Cardiac muscle cell (in vitro differentiated cells and primary cell): Measurements from ENCODE around the gene RPS19. TPM values are rescaled to one million over a fixed set of nuclear protein-coding genes. Genes with fewer than 3 reads are reported as not detected.

Experiments used
- DNase-seq, 2 donors: peaks; one replicate each; pipeline versions ENCODE4 v3.0.0 to v3.0.0-alpha.2; 2010 to 2017; ENCODE audit warnings: low read depth in 1 of 2, low spot score in 1 of 2
- H3K27ac ChIP-seq: fragments of 200-600 bp; sonication (generic); 2 replicates; pipeline ENCODE4 v1.5.1; 2016
- H3K27me3 ChIP-seq: fragments of 200-600 bp; sonication (generic); 2 replicates; pipeline ENCODE4 v1.6.0; 2016; ENCODE audit warnings: control low read depth
- H3K36me3 ChIP-seq: fragments of 200-600 bp; sonication (generic); 2 replicates; pipeline ENCODE4 v1.5.1; 2016; ENCODE audit warnings: control low read depth
- H3K4me1 ChIP-seq: fragments of 200-600 bp; sonication (generic); 2 replicates; pipeline ENCODE4 v1.8.1; 2017; ENCODE audit warnings: low read depth, mild to moderate bottlenecking, mixed run types
- H3K4me3 ChIP-seq: fragments of 200-600 bp; sonication (generic); 2 replicates; pipeline ENCODE4 v1.5.1; 2016; ENCODE audit warnings: mild to moderate bottlenecking
- H3K9me3 ChIP-seq: fragments of 200-600 bp; sonication (generic); 2 replicates; pipeline ENCODE4 v1.5.1; 2017; ENCODE audit warnings: low read depth, mild to moderate bottlenecking, control low read depth
- polyA plus RNA-seq: library from polyadenylated mRNA; unstranded; fragments of >200 nt; fragmentation: Nextera tagmentation; extraction: Ambion mirVana; gene quantifications from 2 replicates; pipeline ENCODE4 v1.2.1, GENCODE V29; 2016
- total RNA-seq: library from RNA; depleted of rRNA; stranded (reverse); fragments of >200 nt; gene quantifications from 2 replicates; pipeline ENCODE4 v1.2.3, GENCODE V29; 2016
- TF ChIP-seq, protein P1 (sequence below): IDR thresholded peaks from 2 replicates; pipeline ENCODE4 v1.5.1; 2012; ENCODE audit warnings: low read depth, mild to moderate bottlenecking, low read length

The RPS19 gene
- total and polyA plus RNA-seq, 2 experiments from 2014 or later, result 1,323 to 1,651 TPM

DNA sequence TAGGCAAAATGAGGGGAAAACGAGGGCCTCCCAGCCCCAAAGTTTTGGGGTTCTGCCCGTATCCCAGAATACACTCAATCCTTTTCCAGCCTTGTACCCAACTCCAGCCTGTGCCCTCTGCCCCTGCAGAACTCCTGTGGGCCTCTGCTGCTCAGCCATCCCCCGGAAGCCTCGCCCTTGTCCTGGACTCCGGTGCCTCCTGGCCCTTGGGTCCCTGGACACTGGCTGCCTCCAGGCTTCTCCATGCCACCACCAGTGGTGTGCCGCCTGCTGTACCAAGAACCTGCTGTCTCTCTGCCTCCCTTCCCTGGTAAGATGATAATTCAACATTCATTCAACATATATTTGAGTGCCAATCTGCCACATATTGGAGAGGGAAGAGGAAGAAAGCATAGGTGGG is 11.4 kb upstream of the RPS19 start:
- TF ChIP-seq, protein P1, sequence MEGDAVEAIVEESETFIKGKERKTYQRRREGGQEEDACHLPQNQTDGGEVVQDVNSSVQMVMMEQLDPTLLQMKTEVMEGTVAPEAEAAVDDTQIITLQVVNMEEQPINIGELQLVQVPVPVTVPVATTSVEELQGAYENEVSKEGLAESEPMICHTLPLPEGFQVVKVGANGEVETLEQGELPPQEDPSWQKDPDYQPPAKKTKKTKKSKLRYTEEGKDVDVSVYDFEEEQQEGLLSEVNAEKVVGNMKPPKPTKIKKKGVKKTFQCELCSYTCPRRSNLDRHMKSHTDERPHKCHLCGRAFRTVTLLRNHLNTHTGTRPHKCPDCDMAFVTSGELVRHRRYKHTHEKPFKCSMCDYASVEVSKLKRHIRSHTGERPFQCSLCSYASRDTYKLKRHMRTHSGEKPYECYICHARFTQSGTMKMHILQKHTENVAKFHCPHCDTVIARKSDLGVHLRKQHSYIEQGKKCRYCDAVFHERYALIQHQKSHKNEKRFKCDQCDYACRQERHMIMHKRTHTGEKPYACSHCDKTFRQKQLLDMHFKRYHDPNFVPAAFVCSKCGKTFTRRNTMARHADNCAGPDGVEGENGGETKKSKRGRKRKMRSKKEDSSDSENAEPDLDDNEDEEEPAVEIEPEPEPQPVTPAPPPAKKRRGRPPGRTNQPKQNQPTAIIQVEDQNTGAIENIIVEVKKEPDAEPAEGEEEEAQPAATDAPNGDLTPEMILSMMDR, result no peak
- Histone ChIP-seq H3K27me3 (peaks cover 2% of the 10 kb centered on the region), H3K9me3 (no peaks in the 10 kb centered on the region), H3K36me3 (no peaks in the 10 kb centered on the region), H3K27ac (no peak overlapping the region), H3K4me3 (no peak overlapping the region), H3K4me1 (no peaks in the 10 kb centered on the region)
- DNase-seq, result no peak

DNA sequence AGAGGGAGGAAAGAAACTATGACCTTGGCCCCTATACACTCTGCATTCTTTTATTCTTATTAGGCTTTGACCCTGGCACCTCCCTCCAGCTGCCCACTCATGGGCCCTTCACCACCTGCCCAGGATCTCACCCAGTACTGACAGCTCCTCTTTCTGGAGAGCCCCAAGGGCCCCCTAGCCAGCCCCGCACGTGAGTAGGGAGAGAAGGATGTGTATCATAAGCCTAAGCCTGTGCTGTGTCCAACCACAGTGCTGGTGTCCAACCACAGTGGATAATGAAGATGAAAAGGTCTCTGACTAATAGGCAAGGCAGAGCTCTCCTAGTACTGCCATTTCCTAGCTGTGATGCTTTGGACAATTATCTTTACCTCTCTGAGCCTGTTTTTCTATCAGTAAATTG is 11.0 kb upstream of the RPS19 start:
- Histone ChIP-seq H3K4me3 (no peak overlapping the region), H3K4me1 (no peaks in the 10 kb centered on the region), H3K36me3 (no peaks in the 10 kb centered on the region), H3K9me3 (no peaks in the 10 kb centered on the region), H3K27me3 (peaks cover 4% of the 10 kb centered on the region), H3K27ac (no peak overlapping the region)
- TF ChIP-seq, protein P1, result no peak
- no peak for DNase-seq

DNA sequence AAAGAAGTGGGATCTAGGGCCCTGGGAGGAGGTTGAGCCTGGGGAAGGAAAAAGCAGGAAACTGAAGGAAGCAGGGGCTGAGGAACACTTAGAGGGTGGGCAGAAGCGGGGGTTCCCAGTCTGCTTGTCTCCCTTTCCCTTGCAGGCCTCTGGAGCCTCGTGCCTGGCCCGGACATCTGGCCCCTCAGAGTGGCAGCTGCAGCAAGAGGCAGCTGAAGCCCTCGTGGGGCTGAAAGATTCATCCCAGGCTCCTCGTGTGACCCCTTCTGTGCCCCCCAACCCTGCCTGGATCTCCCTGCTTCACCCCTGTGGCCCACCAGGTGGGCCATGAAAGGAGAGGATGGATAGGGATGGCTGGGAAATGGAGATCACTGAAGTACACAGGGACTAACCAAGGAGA is 9.7 kb upstream of the RPS19 start:
- H3K36me3 ChIP-seq, result no peaks in the 10 kb centered on the region
- H3K27me3 ChIP-seq, result peaks cover 4% of the 10 kb centered on the region
- no peak overlapping the region for H3K27ac ChIP-seq
- DNase-seq, result no peak
- H3K9me3 ChIP-seq, result no peaks in the 10 kb centered on the region
- no peak overlapping the region for H3K4me3 ChIP-seq
- TF ChIP-seq, protein P1, result no peak
- H3K4me1 ChIP-seq, result no peaks in the 10 kb centered on the region

DNA sequence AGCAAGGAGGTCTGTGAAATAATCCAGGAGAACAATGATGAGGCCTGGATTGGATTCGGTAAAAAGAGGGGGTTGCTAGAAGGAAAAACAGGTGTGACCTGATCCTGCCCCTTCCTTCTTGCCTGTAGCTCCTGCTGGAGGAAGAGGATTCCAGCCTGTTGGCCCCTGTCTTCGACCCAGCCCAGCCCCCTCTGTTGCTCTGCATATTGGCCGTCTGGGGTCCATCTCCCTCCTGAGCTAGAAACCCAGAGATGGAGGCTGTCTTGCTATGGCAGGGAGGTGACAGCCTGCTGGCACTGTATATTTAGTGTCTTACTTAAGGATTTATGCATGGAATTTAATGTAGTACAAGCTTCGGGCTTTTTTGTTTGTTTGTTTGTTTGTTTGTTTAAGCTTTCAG is 8.6 kb upstream of the RPS19 start:
- H3K9me3 ChIP-seq, result no peaks in the 10 kb centered on the region
- no peak overlapping the region for H3K4me3 ChIP-seq
- H3K36me3 ChIP-seq, result no peaks in the 10 kb centered on the region
- DNase-seq, result no peak
- TF ChIP-seq, protein P1, result no peak
- H3K27me3 ChIP-seq, result peaks cover 8% of the 10 kb centered on the region
- H3K4me1 ChIP-seq, result no peaks in the 10 kb centered on the region
- no peak overlapping the region for H3K27ac ChIP-seq

DNA sequence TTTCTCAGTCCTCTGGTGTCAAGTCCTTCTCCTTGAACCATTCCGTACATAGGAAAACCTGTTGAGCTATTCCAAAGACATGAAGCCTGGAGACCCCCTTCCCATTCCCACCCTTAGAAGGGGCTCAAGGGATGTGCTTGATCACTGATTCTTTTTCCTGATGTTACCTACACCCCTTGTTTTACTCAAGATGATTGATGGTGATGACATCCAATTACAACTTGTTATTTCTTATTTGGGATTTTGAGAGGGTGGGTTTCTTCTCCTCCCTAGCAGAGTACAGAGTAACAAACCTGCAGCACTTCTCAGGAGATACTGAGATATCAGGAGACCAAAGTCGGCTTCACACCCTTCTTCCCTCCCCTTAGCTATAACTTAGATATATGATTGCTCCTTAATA is 6.7 kb upstream of the RPS19 start:
- Histone ChIP-seq H3K4me1 (no peaks in the 10 kb centered on the region), H3K27me3 (peaks cover 8% of the 10 kb centered on the region), H3K36me3 (no peaks in the 10 kb centered on the region), H3K9me3 (no peaks in the 10 kb centered on the region), H3K27ac (no peak overlapping the region), H3K4me3 (no peak overlapping the region)
- TF ChIP-seq, protein P1, result no peak
- DNase-seq, result no peak

DNA sequence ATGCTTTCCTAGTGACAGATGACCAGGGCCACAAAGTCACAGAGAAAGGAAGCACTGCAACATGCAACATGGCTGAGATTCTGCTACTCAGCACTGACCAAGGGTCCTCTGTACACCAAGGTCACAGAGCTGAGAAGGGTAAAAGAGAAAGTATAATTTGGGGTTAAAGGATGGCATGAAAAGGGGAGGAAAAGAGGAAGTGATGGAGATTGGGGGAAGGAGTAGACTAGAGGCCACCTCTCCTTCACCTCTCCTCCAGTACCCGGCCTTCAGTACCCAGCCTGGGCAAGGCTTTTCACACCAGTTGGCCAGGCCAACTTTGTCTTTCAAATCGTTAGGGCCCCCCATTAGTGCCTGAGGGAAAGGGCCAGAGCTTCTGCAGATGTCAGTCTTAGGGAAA is 6.3 kb upstream of the RPS19 start:
- TF ChIP-seq, protein P1, result no peak
- Histone ChIP-seq H3K9me3 (no peaks in the 10 kb centered on the region), H3K4me1 (no peaks in the 10 kb centered on the region), H3K27ac (no peak overlapping the region), H3K27me3 (peaks cover 8% of the 10 kb centered on the region), H3K36me3 (no peaks in the 10 kb centered on the region), H3K4me3 (no peak overlapping the region)
- no peak for DNase-seq
